Measurements from ENCODE around the gene RNF32. TPM values are rescaled to one million over a fixed set of nuclear protein-coding genes. Genes with fewer than 3 reads are reported as not detected.

The RNF32 gene
- total RNA-seq, result 1.6 and 2.8 TPM in 2 replicates
- long read RNA-seq, partial matches to known transcripts, result 1 of 11 reads
- long read RNA-seq, other reads (novel, unspliced or antisense), result 9 of 11 reads

DNA sequence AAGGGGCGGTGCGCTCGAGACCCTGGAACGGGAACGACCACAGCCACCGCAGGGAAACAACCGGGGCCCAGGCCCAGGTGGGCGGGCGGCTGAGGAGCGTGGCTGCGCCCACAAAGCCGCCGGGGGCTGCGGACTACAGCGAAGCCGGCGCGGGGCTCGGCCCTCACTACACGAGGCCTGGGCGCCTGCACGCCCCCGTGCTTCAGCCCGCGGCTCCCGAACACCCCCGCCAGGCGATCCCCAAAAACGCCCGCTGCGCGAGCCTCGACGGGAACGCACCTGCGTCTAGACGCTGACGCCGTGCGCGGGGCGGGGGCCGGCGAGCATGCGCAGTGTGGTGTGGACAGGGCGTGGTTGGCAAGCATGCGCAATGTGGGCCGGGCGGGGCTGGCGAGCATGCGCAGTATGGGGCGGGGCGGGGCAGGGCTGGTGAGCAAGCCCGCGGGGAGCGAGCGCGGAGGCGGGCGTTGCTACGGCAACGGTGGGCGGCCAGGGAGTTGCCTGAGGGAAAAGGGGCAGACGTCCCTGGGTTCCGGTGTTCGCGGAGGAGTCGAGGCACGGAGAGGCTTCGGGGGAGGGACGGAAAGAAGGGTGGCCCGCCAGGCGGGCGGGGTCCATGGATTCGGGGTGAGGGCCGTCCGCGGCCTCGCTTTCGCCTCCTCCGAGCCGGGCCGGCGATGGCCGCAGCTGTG lies at the start of gene RNF32:
RNF32 (plus strand) TSS at position 518 of the 692 bp plus-strand sequence. CDS start 3,104 bp downstream, outside the sequence.
- TF ChIP-seq, protein P1, sequence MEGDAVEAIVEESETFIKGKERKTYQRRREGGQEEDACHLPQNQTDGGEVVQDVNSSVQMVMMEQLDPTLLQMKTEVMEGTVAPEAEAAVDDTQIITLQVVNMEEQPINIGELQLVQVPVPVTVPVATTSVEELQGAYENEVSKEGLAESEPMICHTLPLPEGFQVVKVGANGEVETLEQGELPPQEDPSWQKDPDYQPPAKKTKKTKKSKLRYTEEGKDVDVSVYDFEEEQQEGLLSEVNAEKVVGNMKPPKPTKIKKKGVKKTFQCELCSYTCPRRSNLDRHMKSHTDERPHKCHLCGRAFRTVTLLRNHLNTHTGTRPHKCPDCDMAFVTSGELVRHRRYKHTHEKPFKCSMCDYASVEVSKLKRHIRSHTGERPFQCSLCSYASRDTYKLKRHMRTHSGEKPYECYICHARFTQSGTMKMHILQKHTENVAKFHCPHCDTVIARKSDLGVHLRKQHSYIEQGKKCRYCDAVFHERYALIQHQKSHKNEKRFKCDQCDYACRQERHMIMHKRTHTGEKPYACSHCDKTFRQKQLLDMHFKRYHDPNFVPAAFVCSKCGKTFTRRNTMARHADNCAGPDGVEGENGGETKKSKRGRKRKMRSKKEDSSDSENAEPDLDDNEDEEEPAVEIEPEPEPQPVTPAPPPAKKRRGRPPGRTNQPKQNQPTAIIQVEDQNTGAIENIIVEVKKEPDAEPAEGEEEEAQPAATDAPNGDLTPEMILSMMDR (IDR thresholded peaks at IDR 0.05; ENCODE audit: unreplicated experiment), result no peak
- DNase-seq (ENCODE audit: low spot score, unreplicated experiment), result peak; percentile 97
- H3K4me3 Mint-ChIP-seq (ENCODE audit: low read depth), result peak within 1 kb of the TSS; percentile 89
- H3K4me1 Mint-ChIP-seq (ENCODE audit: low read depth), result peaks cover 10% of the 10 kb centered on the region
- H3K36me3 Mint-ChIP-seq (ENCODE audit: insufficient read depth), result peaks cover 13% of the 10 kb centered on the region
- no peaks in the 10 kb centered on the region for H3K27me3 Mint-ChIP-seq
- peaks cover 23% of the 10 kb centered on the region for H3K9me3 Mint-ChIP-seq (ENCODE audit: low read depth)
- H3K27ac Mint-ChIP-seq, result peak within 1 kb of the TSS; percentile 94

DNA sequence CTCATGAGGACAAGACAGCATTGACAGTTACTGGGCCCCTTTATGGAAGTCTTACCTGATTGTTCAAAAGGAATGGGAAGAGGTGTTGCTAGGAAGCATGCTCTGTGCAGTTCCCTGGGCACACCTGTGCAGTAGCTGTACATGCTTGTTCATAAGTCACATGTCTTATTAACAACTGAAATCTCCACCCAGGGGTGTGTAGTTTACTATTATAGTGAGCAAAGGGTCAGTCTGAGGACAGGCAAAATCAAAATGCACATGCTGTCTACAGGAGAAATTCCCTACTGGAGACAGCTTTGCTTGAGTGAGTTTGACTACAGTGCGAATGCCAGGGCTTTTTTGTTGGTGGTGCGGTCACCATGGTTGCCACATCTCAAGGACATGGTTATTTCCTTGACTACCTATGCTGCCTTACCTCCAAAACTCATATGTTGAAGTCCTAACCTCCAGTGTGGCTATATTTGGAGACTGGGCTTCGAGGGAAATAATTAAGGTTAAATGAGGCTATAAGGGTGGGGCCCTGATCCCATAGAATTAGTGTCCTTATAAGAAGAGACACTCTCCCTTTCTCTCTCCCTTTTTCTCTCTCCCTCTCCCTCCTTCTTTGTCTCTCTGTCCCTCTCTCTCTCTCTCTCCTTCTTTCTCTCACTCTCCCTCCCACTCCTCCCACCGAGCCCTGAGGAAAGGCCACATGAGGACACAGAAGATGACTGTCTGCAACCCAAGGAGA lies 48.3 kb upstream of the RNF32 start:
- TF ChIP-seq, protein P1 (IDR thresholded peaks at IDR 0.05; ENCODE audit: unreplicated experiment), result no peak
- H3K9me3 Mint-ChIP-seq (ENCODE audit: low read depth), result peaks cover 5% of the 10 kb centered on the region
- DNase-seq (ENCODE audit: low spot score, unreplicated experiment), result no peak
- no peak overlapping the region for H3K4me3 Mint-ChIP-seq (ENCODE audit: low read depth)
- no peaks in the 10 kb centered on the region for H3K27me3 Mint-ChIP-seq
- peaks cover 9% of the 10 kb centered on the region for H3K36me3 Mint-ChIP-seq (ENCODE audit: insufficient read depth)
- H3K4me1 Mint-ChIP-seq (ENCODE audit: low read depth), result no peaks in the 10 kb centered on the region
- no peak overlapping the region for H3K27ac Mint-ChIP-seq

DNA sequence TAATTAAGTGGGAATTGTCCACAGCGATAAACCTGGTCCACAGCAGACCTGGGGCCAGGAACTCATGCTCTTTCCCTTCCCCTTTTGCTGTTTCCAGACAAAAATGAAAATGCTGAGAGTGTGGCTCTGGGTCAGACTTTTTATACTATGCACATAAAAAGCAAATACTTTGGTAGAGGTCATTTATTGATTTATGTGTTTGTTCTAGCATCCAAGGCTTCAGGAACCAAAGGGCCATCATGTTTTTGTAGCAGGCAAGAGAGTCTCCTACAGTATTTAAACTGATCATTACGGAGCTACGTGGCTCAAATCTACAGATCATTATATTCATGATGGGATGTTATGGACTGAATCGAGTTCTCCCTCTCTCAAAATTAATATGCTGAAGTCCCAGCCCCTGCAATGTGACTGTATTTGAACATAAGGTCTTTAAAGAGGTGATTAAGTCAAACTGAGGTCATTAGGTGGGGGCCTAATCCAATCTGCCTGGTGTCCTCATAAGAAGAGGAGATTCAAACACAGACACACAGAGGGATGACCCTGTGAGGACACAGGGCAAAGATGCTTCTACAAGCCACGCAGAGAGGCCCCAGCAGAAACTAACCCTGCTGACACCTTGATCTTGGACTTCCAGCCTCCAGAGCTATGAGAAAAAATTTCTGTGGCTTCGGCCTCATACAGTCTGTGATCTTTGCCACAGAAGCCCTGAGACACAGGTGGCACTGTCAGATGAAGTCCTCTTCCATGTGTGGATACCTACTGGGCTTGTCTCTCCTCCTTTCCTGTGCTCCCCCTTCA lies 46.1 kb upstream of the RNF32 start:
- H3K4me1 Mint-ChIP-seq (ENCODE audit: low read depth), result no peaks in the 10 kb centered on the region
- no peak for DNase-seq (ENCODE audit: low spot score, unreplicated experiment)
- H3K27me3 Mint-ChIP-seq, result no peaks in the 10 kb centered on the region
- H3K27ac Mint-ChIP-seq, result no peak overlapping the region
- peaks cover 12% of the 10 kb centered on the region for H3K36me3 Mint-ChIP-seq (ENCODE audit: insufficient read depth)
- TF ChIP-seq, protein P1 (IDR thresholded peaks at IDR 0.05; ENCODE audit: unreplicated experiment), result no peak
- H3K4me3 Mint-ChIP-seq (ENCODE audit: low read depth), result no peak overlapping the region
- peaks cover 10% of the 10 kb centered on the region for H3K9me3 Mint-ChIP-seq (ENCODE audit: low read depth)

DNA sequence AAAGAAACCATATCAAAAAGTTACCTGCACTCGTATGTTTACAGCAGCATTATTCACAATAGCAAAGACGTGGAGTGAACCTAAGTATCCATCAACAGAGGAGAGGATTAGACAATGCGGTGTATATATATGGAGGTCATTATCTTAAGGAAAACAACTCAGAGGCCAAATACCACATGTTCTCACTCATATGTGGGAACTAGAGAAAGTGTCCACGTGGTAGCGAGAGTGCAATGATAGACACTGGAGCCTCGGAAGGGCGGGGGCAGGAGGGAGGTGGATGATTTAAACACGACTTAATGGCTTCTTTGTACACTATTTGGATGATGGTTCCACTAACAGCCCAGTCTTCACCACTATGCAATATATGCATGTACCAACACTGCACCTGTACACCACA lies 40.1 kb upstream of the RNF32 start:
- DNase-seq (ENCODE audit: low spot score, unreplicated experiment), result no peak
- TF ChIP-seq, protein P1 (IDR thresholded peaks at IDR 0.05; ENCODE audit: unreplicated experiment), result no peak
- Mint-ChIP-seq H3K9me3 (ENCODE audit: low read depth) (peaks cover 6% of the 10 kb centered on the region), H3K4me3 (ENCODE audit: low read depth) (no peak overlapping the region), H3K27ac (no peak overlapping the region), H3K36me3 (ENCODE audit: insufficient read depth) (peaks cover 3% of the 10 kb centered on the region), H3K27me3 (no peaks in the 10 kb centered on the region), H3K4me1 (ENCODE audit: low read depth) (peaks cover 29% of the 10 kb centered on the region)

GRCh38 chr7:156602283-156602682 lies 38.3 kb upstream of the RNF32 start:
- Mint-ChIP-seq H3K27me3 (no peaks in the 10 kb centered on the region), H3K27ac (peak overlapping the region; percentile 70), H3K4me1 (ENCODE audit: low read depth) (peaks cover 29% of the 10 kb centered on the region), H3K9me3 (ENCODE audit: low read depth) (peaks cover 6% of the 10 kb centered on the region), H3K36me3 (ENCODE audit: insufficient read depth) (peaks cover 3% of the 10 kb centered on the region), H3K4me3 (ENCODE audit: low read depth) (peak overlapping the region; percentile 10)
- TF ChIP-seq, protein P1 (IDR thresholded peaks at IDR 0.05; ENCODE audit: unreplicated experiment), result no peak
- DNase-seq (ENCODE audit: low spot score, unreplicated experiment), result no peak
